Left renal cortex interstitium (tissue), 4 donors: ENCODE measurements around the gene NPSR1. TPM values are rescaled to one million over a fixed set of nuclear protein-coding genes. Genes with fewer than 3 reads are reported as not detected.

Experiments
- DNase-seq, 4 donors: peaks; one replicate each; pipeline ENCODE4 v3.0.0-alpha.2; 2013; ENCODE audit warnings: low read depth in 4 of 4, low spot score in 2 of 4, missing footprints in 1 of 4
- polyA plus RNA-seq, 4 donors: library from polyadenylated mRNA; unstranded; fragments of 120-200 nt; gene quantifications; one replicate each; pipeline ENCODE4 v1.2.1, GENCODE V29; 2013; ENCODE audit not compliant: insufficient read length in 4 of 4

Gene NPSR1
- polyA plus RNA-seq, 4 donors, result 0.09 TPM; not detected in 3

DNA sequence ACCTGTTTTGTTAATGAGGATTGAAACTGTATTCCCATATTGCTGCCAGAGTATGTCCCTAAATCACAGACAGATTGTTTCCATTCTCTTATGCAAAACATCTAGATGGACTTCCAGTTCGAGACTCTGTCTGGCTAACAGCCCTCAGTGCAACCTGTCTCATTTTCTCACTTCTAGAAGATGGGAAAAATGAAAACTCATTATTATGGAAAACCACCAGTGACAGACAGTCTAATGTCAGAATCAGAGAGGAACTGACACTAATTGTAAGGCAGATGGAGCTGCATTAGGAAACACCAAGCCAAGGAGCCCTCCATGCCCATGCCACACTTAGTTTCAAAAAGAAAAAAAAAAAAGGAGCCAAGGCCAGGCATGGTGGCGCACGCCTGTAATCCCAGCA lies 61.6 kb downstream of the NPSR1 start:
- DNase-seq, result no peak

GRCh38 chr7:34720289-34720688 lies 62.3 kb downstream of the NPSR1 start:
- no peak for DNase-seq

- DNase-seq, result no peak
Measured at GRCh38 chr7:34723338-34723737, 65.3 kb downstream of the NPSR1 start.

GRCh38 chr7:34723866-34724490 lies 66.0 kb downstream of the NPSR1 start:
- no peak for DNase-seq

- DNase-seq, result no peak
Measured at GRCh38 chr7:34726221-34726620, 68.2 kb downstream of the NPSR1 start.

GRCh38 chr7:34727464-34727995 lies 69.5 kb downstream of the NPSR1 start:
- DNase-seq, result no peak

DNA sequence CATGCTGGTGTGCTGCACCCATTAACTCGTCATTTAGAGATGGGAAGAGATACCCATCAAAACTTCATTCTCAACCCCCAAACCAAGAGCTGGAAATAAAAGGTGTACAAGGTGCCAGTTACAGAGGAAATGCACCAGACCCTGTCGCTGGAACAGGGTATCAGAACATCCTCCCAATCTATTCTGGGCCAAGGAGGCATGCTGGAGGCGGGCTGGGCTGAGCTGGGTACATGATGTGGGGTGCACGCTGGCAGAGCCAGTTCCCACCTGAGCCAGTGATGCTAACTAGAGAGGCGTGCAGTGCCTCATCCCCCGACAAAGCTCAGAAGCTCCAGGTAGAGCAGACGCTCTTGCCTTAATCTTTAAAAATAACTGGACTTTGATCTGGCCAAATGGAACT lies 70.1 kb downstream of the NPSR1 start:
- no peak for DNase-seq

- no peak for DNase-seq
Measured at GRCh38 chr7:34734771-34735170, 76.8 kb downstream of the NPSR1 start.

DNA sequence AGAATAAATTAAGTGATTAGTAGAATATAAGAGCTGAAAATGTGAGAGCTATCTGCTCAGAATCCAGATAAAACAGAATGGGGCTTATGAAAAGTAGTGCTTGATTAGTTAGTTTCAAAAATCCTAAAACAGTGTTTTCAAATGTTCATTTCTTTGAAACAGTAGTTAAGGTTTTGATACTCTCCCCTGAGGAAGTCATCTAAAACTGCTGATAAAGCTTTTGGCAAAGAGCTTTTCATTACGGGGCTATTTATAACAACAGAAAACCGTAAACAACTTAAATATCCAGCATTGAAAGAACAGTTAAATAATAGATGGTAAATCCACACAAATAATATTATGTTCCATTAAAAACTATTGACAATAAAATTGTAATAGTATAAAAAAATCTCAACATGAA lies 77.5 kb downstream of the NPSR1 start:
- DNase-seq, result no peak

DNA sequence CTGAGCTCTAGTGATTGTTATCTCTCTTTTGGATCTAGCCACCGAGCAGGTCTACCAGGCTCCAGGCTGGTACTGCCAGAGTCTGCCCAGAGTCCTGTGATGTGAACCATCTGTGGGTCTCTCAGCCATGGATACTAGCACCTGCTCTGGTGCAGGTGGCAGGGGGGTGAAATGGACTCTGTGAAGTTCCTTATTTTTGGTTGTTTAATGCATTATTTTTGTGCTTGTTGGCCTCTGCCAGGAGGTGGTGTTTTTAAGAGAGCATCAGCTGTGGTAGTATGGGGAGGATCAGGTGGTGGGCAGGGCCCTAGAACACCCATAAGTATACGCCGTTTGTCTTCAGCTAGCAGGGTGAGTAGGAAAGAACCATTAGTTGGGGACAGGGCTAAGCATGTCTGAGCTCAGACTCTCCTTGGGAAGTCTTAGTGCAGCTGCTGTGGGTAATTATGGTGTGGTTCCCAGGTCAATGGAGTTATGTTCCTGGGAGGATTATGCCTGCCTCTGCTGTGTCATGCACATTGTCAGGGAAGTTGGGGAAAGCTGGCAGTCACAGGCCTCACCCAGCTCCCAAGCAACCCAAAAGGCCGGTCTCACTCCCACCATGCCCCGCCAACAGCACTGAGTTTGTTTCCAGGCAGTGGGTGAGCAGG lies 81.8 kb downstream of the NPSR1 start:
- no peak for DNase-seq

DNA sequence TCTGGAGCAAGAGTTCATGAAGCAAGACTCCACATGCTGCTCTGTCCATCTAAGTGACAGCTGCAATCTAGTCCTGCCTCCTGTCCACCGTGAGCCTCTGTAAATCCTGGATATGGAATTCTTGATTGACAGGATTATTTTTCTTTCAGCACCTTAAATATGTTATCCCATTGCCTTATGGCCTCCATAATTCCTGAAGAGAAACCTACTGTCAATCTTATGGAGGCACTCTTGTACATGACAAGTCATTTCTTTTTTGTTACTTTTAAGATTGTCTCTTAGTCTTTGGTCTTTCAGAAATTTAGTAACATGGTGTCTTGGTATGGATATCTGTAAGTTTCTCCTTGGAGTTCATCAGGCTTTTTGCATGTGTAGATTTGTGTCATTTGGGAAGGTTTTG lies 82.8 kb downstream of the NPSR1 start:
- no peak for DNase-seq

GRCh38 chr7:34747176-34747781 lies 89.3 kb downstream of the NPSR1 start:
- DNase-seq, result no peak

- DNase-seq, result no peak
Measured at GRCh38 chr7:34747867-34748727, 90.1 kb downstream of the NPSR1 start.

GRCh38 chr7:34748728-34749089 lies 90.7 kb downstream of the NPSR1 start:
- DNase-seq, result no peak

GRCh38 chr7:34749446-34749845 lies 91.4 kb downstream of the NPSR1 start:
- no peak for DNase-seq

DNA sequence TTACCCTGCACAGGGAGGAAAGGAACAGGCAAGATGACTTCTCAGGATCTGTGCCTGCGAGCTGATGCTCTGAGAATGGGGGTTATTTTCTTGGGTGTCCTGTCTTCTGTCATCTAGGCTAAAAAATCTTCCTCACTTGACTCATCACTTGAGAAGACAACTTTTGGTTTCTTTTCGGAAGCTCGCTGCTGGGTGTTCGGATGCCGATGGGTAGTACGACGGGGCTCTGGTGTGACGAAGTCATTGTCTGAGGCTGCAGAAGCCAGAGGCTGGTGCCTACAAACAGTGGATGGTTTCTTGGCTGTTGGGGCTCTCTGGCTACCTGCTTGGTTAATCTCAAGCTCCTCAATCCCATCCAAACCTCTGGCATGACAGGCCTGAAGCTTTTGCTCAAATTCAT lies 92.2 kb downstream of the NPSR1 start:
- no peak for DNase-seq

DNA sequence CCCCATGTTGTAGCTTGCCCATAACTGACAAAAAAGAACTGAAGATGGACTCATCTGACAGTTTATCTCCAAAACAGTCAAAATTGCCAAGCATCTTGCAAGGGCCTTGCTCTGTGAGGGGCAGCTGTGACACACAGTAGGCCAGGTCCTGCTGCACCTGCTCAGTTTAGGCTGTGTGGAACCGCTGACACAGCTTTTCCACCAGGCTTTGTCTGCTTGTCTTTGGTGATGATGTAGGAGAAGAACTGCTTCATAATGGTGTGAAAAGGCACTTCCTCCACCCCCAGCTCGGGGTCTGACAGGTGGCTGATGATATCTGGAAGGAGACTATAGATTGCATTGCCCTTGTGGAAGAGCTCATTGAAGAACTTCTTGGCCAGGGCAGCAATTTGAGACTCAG lies 92.6 kb downstream of the NPSR1 start:
- no peak for DNase-seq

DNA sequence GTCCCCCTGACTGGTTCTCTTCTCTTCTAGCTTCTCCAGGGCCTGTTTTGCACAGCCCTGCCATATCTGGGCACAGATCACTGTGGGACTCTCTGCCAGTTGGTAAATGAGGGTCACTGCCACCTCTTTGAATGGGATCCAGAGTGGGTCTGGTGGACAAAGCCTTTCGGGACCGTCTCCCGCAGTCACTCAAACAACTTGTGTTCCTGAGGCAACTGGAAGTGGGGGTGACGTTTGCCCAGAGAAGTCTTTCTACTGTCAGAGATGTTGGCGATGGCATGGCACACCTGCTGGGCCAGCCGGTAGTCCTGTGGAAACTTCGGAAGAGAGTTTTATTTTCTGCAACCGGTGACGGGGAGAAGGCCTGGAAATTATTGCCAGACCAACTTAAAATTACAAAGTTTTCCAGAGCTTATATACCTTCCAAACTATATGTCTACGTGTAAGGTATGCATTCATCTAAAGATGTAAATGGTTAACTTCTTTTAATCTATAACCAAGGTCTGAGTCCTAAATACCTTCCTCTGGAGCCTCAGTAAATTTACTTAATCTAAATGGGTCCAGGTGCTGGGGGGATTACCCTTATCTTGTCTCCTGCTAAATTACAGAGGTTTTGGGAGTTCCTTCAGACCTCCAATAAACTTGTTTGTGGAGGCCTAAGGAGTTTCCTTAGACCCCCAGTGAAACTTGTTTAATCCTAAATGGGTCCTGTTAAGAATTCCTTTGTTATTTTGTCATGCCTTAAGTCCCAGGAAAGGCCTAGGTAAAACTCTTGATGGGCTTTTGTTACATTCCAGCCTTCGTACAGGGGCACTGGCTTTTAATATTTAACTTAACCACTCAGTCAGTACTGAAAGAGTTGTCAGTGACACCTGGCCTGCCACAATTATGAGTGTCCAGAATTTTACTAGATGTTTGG lies 94.0 kb downstream of the NPSR1 start:
- no peak for DNase-seq

DNA sequence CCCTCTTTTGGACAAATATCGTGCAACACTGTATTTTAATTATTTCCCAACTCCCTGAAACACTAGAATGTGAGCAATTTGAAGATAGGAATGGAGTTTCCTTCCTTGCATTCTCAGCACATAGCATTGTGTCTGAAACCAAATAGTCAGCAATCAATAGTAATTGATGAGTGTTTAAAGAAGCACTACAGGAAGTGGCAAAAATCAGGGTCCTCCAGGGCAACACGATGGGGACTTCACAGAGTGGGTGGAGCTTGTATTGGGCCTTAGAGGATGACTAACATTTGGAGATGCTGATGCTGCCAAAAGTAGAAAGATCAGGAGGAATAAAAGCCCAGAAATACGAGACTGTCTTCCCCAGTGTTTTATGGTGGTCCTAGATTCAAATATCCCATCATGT lies 94.9 kb downstream of the NPSR1 start:
- no peak for DNase-seq

- no peak for DNase-seq
Measured at GRCh38 chr7:34755008-34755407, 97.0 kb downstream of the NPSR1 start.
